HT1080 (cell line): ENCODE measurements around the gene RAB9A. TPM values are rescaled to one million over a fixed set of nuclear protein-coding genes. Genes with fewer than 3 reads are reported as not detected.
"Not testable (repeated sequence)": the region's sequence is repeated elsewhere in the genome, so short reads cannot be mapped to it uniquely, and the experiment has no call there.

ENCODE experiments used
- DNase-seq: peaks from one replicate; pipeline ENCODE4 v3.0.0-alpha.2; 2015; ENCODE audit warnings: low read depth
- total RNA-seq: library from RNA; depleted of rRNA; stranded (reverse); fragments of >200 nt; shearing (Covaris generic); gene quantifications from 2 replicates; pipeline ENCODE4 v1.2.3, GENCODE V29; 2014

RAB9A gene
- total RNA-seq, 1 experiment from 2014 or later, result 15.9 TPM

DNA sequence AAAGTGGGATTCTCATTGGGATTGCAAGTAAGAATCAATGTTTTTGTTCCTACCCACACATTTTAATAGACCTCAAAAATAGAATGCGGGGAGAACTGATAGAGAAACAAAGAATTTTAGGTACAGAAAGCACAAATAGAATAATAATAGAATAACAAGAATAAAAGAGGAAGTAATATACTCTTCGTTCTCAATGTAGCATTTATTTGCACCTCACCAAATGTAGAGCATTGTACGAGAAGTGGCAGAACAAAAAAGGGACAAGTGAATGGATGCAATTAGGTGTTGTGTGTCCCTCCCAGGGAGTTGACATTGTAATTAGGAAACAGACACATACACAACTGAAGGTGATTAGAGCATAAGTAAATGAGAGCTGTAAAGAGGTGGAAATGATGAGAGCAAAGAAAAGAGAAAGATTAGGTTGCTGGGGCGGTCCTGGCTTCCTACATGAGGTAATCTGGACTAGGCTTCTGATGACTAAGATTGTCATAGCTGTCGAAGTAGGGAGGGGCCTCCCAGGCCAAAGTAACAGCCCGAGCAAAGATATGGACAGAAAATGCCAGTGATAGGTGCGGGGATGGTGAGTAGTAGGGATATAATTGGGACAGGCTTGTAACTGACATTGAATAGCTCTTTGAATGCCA lies 10.4 kb downstream of the RAB9A start:
- peak; percentile 20 for DNase-seq

DNA sequence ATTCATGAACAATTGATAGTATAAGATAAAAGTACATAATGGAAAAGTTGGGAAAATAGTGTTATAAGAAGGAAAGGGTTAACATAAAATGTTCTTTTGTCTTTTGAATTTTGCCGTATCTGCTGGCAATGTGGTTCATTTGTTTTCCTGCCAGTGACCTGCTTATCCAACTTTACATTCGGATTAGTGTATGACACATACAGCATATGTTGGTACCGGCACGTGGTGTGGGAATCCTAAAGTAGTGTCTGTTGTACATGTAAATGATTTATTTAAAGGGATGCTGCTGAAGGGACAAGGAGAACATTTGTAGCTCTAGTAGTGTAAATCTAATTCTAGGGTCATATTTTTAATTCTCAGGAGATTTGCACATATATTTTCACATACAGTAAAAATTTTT lies 11.5 kb downstream of the RAB9A start:
- no peak for DNase-seq

DNA sequence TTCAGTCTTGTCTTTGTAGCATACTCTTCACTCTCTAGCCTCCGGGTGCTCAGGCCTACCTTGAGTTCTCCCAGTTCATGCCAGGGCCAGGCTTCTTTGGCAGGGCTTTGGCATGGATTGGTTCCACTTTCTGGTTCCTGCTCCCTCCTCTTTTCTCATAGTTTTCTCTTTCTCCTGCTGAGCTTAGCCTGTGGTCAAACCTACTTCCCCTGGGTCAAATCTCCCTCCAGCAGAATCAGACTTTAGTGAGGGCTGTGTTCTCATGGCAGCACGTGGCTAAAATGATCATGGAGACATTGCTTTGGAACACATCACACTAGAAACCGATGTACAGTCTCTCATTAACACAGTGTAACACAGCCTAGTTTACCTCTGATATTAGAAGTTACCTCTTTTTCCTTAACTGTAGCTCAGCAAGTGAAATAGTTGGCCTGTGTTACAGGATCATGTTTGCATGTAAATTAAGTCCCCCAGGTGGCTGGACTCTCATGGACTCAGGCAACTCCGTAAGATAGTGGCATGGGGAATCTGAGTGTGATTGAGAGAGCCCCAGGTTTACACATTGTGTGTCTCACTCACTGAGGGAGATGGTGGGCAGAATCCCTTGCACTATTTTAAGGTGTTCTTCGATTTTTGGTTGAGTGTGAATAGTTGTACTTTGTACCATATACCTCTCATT lies 13.3 kb downstream of the RAB9A start:
- no peak for DNase-seq

DNA sequence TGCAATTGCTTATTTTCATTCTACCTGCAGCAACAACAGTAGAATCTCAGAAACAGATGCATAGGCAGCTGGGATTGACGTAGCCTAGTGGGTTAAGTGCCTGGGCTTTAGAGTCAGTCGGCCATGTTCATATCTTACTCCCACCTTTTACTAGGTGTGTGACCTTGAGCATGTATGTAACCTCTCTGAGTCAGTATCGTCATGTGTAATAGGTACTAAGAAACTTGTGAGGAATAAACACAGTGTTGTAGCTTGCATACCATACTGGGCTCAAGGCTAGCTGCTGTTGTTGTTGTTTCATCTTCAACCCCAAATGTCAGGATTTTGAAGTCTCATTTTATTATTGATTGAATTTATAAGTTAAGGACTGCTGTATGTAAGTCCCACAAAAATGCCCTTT lies 14.2 kb downstream of the RAB9A start:
- DNase-seq, result no peak

DNA sequence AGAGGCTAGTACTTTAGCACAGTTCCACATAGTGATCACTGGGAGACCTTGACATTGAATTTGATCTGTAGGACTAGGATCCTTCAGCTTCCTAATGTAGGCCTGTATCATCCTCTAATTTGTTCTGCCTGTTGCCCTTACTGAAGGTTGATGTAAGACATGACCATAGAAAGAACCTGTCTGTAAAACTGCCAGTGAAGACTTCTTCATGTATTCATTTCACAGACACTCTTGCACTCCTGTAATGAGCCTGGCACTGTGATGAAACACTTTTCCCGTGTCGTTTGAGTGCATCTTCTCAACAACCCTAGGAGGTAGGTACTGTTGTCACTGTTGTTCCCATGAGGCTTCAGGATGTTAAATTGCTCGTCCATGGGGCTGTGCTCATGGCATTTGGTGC lies 14.7 kb downstream of the RAB9A start:
- no peak for DNase-seq

DNA sequence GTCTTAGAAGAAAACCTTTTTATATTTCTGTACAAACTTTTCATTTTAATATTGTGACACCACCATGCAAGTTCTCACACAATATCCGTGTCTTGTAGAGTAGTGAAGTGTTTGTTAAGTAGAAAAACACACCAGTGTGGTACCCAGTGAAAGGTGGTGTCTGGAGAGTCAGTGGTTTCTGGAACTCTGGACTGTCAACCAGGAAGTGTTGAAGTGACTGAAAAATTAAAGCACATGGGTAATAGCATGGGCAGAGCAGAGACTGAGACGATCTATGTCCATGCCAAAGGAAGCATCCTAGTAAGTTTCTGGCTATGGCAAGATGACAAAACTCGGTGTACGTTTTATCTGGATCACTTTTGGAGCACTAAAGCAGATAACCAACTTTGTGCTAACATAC lies 22.2 kb downstream of the RAB9A start:
- no peak for DNase-seq

DNA sequence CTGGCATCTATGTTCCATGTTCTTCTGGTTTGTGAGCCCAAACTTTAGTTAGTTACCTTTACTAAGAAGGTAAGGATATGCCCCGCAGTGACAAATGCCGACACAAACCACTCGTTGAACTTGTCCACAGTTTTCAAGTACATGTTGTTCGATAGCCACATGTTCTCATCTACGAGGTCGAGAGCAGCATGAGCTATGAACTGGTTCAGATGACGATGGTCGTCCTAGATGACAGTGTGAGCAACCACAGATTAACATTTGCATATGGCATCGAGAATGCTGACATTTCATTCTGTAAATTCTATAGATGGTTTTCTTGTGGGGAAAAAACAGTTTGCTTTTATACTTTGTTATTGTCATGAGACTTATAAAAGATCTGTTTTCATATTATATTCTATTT lies 27.5 kb downstream of the RAB9A start:
- no peak for DNase-seq

DNA sequence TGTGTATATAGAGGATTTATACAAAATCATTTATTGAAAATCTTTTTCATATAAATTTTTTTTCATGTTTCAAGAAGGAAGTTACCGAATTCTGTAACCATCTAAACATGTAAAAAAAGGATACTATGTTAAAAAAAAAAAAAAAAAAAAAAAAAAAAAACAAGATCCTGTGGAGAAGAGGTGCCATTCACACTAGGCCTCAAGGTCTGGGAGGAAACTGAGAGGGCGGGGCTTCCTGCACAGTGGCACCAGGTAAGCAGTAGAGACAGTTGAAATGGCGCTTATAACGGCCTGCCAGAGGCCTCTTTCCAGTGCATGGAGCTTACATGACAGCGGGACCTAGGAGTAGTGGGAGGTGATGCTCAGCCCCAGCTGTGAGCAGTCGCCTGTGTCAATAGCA lies 28.0 kb downstream of the RAB9A start:
- DNase-seq, result no peak

DNA sequence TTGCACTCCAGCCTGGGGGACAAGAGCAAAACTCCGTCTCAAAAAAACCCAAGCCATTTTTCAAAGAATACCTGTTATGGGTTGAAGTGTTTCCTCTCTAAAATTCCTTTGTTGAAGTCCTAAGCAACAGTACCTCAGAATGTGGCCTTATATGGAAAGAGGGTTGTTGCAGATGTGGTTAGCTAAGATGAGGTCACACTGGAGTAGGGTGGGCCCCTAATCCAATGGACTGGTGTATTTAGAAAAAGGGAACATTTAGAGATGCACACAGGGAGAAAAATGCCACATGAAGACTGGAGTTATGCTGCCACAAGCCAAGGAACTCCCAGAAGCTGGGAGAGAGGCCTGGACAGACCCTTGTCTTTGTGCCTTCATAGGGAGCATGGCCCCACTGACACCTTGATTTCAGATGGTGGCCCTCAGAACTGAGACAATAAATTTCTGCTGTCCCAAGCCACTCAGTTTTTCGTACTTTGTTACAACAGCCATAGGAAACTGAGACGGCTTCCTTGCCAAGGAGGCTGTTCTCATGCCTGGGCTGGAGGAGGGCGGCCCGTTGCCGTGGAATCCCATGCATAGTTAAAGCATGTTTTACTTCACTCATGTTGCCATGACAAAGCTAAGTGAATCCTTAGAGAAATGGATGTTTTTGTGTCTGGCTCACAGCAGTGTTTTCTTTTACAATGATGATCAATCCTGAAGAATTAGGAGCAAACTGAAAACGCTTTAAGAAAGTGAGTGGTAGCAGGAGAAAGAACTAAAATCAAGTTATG lies 29.0 kb downstream of the RAB9A start:
- DNase-seq, result no peak

DNA sequence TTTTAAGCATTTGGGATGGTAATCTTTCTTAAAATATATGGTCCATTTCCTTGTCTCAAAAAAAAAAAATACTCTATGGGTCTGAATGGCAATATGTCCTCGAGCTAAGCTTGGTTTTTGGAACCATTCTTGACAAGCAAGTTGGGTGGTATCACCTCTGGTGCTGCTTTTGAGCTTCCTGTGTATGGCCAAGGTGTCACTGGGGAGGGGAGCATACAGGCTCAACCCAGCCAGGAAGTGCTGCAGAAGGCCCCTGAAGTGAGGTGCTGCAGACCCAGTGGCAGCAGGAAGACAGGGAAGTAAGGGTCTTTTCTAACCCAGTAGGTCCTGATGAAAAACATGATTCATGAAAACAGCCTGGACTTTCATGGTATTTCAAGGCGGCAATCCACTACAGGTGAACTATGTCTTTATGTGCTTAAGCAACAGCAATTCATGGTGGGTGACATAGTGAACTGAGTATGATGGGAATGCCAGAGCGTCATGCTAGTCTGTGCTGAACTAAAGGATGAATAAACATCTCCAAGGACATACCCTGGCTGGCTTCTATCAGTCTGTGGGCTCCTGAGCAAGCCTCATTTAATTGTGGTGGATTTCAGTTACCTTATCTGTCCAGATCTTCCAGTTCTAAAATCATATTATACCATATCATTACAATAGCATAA lies 30.4 kb downstream of the RAB9A start:
- no peak for DNase-seq

DNA sequence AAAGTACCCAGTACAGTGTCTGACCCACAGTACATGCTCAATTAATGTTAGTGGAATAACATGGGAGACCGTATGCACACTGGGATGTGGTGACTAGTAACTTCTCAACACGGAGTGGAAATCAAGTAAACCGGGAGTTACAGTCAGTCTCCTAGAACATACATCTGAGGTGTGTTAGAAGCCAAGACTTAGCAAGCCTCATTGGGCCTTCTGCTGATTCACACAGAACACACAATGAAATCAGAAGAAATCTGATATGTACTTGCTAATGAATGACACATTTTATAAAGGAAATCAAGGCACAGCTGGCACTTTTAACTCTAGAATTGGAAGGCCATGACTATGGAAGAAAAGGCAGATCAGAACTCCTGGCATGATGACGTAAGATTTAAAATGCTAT lies 32.4 kb downstream of the RAB9A start:
- no peak for DNase-seq

DNA sequence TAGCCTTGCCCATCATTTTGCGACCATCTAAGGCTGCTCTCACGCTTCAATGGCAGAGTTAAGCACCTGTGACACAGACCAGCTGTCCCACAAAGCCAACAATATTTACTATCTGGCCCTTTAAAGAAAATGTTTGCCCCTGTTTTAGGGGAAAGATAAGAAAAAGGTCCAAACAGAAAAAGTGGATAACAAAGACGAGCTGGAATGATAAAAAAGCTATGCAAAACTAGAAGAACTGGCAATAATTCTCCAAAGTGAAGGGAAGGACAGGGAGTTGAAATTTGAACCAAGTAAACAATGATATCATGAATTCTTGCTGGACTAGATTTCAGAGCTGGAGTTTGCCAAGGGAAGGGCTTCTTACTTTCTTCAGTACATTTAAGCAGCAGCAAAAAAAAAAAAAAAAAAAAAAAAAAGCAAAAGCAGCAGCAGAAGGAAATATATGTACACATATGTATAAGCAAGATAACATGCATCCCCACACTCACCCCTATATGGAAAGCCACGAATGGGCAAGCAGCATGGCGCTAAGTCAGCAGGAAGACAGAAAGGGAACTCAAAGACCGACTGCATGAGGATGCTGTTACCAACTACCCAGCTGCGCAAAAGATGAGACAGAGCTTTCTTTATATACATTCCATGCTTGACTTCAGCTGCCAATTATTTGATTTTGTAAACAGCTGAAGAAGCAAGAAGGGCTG lies 33.0 kb downstream of the RAB9A start:
- no peak for DNase-seq

DNA sequence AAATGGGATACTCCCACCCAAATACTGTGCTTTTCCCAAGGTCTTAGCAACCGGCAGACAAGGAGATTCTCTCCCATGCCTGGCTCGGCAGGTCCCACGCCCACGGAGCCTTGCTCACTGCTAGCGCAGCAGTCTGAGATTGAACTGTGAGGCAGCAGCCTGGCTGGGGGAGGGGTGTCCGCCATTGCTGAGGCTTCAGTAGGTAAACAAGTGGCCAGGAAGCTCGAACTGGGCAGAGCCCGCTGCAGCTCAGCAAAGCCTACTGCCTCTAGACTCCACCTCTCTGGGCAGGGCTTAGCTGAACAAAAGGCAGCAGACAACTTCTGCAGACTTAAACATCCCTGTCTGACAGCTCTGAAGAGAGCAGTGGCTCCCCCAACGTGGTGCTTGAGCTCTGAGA lies 36.0 kb downstream of the RAB9A start:
- not testable (repeated sequence) for DNase-seq

DNA sequence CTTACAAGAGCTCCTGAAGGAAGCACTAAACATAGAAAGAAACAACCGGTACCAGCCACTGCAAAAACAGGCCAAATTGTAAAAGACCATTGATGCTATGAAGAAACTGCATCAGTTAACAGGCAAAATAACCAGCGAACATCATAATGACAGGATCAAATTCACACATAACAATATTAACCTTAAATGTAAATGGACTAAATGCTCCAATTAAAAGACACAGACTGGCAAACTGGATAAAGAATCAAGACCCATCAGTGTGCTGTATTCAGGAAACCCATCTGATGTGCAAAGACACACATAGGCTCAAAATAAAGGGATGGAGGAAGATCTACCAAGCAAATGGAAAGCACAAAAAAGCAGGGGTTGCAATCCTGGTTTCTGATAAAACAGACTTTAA lies 37.7 kb downstream of the RAB9A start:
- DNase-seq, result not testable (repeated sequence)

DNA sequence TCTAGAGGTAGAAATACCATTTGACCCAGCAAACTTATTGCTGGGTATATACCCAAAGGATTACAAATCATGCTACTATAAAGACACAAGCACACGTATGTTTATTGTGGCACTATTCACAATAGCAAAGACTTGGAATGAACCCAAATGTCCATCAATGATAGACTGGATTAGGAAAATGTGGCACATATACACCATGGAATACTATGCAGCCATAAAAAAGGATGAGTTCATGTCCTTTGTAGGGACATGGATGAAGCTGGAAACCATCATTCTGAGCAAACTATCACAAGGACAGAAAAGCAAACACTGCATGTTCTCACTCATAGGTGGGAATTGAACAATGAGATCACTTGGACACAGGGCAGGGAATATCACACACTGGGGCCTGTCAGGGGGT lies 41.6 kb downstream of the RAB9A start:
- not testable (repeated sequence) for DNase-seq

DNA sequence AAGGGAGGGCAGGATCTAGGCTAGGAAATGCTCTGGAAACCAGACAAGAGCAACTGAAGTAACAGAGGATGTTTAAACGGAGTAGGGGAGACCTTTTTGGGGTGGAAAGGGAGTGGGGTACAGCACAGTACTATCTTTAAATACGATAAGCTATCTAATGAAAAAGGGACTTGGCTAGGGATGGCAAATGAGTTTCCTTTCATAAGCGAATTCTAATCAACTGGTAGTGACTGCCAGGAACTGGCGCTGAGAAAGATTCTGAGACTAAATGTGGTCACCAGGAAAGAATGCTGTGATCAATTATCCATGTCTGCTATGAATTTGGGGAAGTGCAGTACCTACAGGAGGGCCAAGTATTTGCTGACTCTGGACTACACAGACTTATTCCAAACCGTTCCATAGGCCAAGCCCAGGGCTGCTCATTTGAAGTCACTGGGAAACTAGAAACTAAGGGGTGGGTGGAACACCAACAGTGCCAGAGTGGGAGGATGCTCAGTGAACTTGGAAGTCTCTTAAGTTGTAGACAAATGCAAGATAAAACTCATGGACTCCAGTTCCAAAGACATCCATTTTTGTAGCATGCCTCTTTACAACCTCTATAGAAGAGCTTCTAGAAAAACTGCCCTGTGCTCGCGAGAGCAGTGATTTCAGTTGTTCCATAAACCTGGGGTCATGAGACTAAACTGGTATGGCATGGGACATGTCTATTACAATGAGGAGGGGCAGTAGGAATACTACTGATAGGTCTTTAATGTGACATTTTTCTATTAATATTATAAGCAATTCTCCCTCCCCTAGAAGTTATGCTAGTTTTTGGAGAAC lies 43.5 kb downstream of the RAB9A start:
- DNase-seq, result no peak

DNA sequence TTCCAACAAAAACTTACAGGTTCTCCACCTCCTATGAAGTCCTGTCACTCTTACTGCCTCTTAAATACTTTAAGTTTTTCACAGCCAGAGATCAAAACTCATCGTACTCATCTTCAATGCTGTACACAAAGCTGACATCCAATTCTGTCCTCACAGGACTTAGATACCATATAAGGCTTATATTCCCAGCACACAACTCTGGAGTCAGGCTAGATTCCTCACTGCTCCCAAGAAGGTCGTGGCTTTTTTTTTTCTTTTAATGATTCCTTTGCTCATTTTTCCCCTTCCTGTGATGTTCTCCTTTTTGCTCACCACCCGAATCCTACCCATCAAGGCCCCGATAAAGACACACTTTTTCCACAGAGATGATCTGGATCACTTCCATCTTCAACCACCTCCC lies 44.6 kb downstream of the RAB9A start:
- DNase-seq, result no peak

DNA sequence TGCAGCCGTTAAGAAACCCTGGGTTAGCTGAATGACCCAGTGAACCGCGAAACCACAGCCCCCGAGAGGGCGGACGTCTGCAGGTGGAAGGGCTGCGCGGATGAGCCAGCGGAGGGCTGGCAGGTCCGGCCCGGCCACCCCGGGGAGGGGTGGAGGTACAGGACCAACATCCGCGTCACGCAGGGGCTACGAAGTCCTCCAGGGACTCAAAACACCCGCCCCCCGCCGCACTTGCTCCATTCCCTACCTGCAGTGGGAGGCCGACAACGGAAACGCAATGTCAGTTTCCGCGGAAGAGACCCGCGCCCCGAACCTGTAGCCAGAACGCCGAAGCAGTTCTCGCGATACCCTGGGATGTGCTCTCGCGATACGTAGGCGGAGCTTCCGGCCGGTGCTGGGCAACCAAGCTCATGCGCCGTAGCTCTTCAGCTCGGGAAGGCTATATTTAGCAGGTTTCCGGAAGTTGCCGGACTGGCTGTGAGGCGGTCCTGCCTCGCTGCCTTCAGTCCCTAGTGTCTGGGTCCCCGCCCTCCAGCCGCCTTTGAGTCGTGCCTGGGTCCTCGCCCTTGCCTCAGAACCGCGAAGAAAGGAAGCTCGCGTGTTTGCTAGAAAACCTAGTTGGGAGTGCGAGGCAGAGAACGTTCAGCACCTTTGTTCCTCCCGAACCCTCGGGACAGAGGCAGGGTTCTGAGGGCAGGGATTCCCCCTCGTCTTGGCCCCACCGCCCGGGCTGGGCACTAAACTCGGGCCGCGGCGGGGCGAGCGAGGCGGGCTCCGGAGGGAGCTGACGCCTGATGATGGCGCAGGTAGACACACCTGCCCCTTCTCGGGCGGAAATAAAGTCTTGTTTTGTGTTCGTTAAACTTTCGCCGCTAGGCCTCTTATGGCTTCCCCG lies 45.6 kb downstream of the RAB9A start, which contains the start of the genes OFD1 and TRAPPC2:
Gene OFD1 (plus strand): TSS at position 471 of the 895 bp plus-strand sequence. CDS start 324 bp downstream, at position 795.
Gene TRAPPC2 (minus strand): TSS at position 343 of the 895 bp plus-strand sequence. CDS start 14,657 bp downstream, outside the sequence.
- DNase-seq, result peak; percentile 91

DNA sequence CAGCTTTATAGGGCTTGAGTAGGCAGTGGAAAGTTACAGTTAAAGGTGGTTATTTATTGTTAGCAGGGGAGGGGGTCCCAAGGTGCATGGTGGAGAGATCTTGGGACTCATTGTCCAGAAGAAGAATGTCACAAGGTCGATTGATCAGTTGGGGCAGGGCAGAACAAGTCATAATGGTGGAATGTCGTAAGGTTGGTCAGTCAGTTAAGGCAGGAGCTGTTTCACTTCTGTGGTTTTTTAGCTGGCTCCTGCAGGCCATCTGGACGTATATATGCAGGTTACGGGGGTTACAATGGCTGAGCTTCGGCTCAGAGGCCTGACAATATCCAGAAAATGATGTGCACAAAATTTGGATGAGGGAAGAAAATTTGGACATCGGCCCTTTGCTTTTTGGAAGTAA lies 52.8 kb downstream of the RAB9A start:
- DNase-seq, result no peak
